AG09319 (cell line): Measurements from ENCODE around the gene BUD31.

ENCODE experiments used
- DNase-seq: peaks from one replicate; pipeline ENCODE4 v3.0.0-alpha.2; 2010; ENCODE audit warnings: low read depth; ENCODE audit errors: extremely low read depth
- TF ChIP-seq, protein P1 (sequence below): IDR thresholded peaks from 2 replicates; pipeline ENCODE4 v1.5.1; 2011; ENCODE audit warnings: low read depth, mild to moderate bottlenecking, inconsistent platforms, low read length, moderate library complexity

The BUD31 gene

DNA sequence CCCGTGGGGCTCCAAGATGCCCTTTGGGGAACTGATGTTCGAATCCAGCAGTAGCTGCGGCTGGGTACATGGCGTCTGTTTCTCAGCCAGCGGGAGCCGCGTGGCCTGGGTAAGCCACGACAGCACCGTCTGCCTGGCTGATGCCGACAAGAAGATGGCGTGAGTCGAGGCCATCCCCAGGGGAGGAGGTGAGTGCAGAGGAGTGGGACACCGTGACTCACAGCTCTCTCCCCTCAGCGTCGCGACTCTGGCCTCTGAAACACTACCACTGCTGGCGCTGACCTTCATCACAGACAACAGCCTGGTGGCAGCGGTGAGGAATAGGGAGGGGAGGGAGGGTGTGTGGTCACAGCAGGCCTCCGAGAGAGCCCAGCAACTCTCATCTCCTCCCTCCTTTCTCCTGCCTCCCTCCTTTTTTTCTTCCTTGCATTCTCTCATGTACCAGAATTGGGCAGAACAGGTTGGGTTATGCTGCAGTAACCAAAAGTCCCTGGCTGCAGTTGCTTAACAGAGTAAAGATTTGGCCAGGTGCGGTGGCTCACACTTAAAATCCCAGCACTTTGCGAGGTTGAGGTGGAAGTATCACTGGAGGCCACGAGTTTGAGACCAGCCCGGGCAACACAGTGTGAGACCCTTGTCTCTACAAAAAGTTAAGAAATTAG, 17.7 kb upstream of the BUD31 start:
- TF ChIP-seq, protein P1, sequence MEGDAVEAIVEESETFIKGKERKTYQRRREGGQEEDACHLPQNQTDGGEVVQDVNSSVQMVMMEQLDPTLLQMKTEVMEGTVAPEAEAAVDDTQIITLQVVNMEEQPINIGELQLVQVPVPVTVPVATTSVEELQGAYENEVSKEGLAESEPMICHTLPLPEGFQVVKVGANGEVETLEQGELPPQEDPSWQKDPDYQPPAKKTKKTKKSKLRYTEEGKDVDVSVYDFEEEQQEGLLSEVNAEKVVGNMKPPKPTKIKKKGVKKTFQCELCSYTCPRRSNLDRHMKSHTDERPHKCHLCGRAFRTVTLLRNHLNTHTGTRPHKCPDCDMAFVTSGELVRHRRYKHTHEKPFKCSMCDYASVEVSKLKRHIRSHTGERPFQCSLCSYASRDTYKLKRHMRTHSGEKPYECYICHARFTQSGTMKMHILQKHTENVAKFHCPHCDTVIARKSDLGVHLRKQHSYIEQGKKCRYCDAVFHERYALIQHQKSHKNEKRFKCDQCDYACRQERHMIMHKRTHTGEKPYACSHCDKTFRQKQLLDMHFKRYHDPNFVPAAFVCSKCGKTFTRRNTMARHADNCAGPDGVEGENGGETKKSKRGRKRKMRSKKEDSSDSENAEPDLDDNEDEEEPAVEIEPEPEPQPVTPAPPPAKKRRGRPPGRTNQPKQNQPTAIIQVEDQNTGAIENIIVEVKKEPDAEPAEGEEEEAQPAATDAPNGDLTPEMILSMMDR = no peak
- DNase-seq = no peak

DNA sequence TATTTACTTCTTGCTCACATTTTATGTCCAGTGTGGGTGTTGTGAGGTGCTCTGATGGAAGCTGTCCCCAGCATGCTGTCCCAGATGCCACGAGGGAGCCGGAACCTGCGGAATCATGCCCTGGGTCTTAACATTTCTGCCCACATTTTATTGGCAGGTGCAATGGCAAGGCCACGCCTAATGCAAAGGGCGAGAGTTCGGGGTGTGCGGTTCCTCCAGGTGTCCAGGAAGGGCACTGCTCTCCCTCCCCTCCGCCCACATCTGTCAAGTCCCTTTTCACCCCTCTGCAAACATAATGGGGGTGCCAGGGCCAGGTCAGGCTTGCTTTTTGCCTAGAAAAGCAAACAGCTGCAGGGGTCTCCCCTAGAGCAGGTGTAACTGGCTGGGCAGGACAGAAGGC, 16.7 kb upstream of the BUD31 start:
- TF ChIP-seq, protein P1 = no peak
- DNase-seq = no peak

DNA sequence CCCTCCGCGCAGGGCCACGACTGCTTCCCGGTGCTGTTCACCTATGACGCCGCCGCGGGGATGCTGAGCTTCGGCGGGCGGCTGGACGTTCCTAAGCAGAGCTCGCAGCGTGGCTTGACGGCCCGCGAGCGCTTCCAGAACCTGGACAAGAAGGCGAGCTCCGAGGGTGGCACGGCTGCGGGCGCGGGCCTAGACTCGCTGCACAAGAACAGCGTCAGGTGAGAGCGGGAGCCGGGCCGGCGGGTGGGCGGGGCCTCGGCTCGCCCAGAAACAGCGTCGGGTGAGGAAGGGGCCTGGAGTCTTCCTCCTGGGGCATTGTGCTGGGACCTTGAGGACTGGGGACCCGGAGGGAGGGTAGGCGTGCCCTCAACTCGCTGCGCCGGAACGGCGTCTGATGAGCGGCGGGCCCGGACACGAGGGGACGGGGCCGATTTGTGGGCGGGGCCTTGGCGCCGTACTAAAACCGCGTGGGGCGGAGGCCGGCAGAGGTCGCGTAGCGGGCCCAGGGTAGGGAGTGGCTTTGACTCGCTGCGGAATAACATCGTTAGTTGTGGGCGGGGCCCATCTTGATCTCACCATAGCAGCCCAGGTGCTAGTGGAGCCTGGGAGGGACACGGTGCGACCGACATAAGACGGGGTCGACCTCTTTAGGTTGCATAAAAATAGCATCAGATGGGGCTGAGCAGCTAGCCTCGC, 16.0 kb upstream of the BUD31 start:
- TF ChIP-seq, protein P1 = no peak
- DNase-seq = no peak

DNA sequence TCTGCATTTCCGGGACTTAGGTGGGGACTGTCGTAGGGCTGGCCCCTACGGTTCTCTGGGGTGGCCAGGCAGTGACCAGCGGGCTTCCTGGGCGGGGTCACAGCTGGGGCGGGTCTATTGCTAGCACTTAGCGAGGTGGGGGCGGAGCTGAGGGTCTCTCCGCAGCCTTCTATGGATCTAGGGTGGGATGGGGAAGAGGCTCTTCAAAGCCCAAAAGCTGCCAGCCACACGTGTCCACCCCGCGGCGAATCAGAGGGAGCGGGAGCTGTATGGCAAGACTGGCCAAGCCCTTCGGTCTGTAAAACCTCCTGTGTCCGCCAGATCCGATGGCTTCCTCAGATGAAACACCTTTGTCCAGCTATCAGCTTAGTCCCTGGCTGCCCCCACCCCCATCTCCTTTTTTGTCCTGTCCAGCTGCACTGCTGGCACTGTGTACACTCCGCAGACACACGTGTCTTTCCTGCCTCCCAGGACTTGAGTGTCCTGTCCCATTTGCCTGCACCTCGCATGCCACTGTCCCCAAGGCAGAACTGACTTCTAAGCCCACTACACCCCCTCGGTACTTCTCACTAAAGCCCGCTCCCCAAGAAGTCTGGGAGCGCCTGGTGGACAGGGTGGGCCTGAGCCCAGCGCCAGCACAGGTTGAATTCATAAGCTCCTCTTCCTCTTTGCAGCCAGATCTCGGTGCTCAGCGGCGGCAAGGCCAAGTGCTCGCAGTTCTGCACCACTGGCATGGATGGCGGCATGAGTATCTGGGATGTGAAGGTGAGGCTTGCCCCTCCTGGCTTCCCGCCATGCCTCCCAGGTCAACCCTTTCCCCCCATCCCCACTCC, 15.2 kb upstream of the BUD31 start:
- TF ChIP-seq, protein P1 = no peak
- no peak for DNase-seq

DNA sequence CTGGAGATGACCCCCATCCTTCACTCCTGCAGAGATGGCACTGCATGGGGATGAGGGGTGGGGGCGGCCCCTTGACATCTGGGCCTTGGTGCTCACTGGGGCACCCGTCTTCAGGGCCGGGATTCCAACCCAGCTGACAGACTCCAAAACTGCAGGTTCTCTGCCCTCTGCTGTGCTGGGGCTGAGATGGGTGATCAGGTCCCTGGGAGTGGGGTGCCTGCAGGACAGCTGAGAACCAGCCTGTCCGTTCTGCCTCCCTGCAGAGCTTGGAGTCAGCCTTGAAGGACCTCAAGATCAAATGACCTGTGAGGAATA, 14.6 kb upstream of the BUD31 start:
- TF ChIP-seq, protein P1 = no peak
- no peak for DNase-seq

DNA sequence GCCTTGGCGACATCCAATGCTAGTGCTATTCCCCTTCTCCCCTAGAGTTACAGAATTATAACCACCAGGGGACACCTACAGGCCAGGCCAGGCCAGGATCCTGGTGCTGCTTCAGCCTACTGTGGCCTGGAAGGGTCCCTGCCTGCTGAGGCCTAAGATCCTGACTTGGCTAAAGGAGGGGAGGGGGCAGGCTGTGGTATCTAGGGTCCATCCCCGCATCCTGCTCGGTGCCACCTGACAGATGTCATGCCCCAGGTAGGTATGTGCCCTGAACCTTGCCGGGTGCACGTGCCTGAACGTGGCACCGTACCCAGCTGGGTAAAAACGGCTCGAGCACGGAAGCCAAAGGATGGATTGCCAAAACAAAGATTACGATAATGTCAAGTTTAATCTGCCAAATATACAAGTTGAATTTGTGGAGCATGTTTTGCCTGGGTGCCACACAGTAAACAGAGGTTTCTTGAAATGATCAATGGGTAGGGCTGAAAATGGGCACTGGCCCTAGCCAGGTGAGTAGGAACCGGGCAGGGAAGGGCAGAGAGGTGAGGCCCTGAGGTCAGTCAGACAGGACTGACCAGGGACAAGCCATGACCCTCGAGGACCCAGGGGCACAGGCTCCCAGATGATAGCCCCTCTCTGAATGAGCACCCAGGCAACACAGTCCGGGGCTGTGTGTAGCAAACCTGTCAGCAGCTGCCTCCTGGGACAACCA, 13.0 kb upstream of the BUD31 start:
- TF ChIP-seq, protein P1 = no peak; the same call in 1 of the 2 replicates
- DNase-seq = no peak
